EH (cell line): ENCODE results near the gene GGT7.
"Not testable (repeated sequence)": the region's sequence is repeated elsewhere in the genome, so short reads cannot be mapped to it uniquely, and the experiment has no call there.

Source experiments
- DNase-seq: peaks from one replicate; pipeline ENCODE4 v3.0.0-alpha.2; 2015; ENCODE audit warnings: low read depth

The GGT7 gene

DNA sequence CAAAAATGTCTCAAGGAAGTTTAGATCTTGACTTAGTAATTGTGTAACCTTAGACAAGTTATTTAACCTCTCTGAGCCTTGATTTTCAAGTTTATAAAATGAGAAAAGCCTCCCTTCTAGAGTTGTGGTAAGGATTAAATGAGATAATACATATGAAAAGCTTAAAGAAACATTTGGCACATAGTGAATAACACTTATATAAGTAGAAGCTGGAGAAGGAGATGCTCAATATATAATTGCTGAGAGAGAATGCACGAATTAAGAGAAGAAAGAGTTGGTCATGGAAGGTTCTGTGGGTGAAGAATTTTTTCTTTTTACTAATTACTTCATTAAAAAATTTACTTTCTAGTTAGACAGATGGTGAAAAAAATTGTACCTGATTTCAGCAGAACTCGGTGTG is 9.0 kb upstream of the GGT7 start:
- no peak for DNase-seq

GRCh38 chr20:34880971-34881370 is 8.3 kb upstream of the GGT7 start:
- DNase-seq, result not testable (repeated sequence)

- DNase-seq, result no peak
These were observed 7.7 kb upstream of the GGT7 start for GRCh38 chr20:34880215-34880850.

DNA sequence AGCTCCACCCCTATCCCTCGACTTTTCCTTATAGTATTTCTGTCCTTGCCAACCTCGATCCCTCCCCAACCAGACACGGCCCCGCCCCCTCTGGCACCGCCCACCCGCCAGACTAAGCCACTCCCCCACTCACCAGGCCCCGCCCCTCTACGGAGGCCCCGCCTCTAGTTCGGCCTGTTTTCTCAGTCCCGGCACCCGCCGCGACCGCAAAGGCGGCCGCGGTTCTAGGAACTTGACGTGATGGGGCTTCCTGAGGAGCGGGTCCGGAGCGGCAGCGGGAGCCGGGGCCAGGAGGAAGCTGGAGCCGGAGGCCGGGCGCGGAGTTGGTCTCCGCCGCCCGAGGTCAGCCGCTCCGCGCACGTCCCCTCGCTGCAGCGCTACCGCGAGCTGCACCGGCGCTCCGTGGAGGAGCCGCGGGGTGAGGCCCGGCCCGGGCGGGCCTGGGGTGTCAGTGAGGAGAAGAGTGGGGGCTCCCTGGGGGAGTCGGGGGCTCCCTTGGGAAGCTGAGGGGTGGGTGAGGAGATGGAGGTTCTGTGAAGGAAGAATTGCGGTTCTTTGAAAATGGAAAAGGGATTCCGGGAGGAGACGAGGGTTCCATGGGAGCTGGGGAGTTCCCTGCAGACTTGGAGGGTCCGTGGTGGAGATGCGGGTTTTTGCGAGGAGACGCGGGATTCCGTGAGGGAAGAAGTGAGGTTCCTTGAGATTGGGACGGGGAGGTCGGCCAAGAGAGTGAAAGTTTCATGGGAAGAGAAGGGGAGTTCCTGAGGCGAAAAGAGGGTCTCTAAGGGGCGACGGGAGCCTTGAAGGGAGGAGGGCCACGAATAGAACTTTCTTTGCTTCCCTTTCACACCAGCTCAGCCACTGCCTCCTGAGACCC is 4.0 kb upstream of the GGT7 start, which contains the start of gene ACSS2:
ACSS2 (plus strand) TSS at position 207 of the 877 bp plus-strand sequence; CDS start at position 241, 34 bp downstream.
- DNase-seq, result no peak

DNA sequence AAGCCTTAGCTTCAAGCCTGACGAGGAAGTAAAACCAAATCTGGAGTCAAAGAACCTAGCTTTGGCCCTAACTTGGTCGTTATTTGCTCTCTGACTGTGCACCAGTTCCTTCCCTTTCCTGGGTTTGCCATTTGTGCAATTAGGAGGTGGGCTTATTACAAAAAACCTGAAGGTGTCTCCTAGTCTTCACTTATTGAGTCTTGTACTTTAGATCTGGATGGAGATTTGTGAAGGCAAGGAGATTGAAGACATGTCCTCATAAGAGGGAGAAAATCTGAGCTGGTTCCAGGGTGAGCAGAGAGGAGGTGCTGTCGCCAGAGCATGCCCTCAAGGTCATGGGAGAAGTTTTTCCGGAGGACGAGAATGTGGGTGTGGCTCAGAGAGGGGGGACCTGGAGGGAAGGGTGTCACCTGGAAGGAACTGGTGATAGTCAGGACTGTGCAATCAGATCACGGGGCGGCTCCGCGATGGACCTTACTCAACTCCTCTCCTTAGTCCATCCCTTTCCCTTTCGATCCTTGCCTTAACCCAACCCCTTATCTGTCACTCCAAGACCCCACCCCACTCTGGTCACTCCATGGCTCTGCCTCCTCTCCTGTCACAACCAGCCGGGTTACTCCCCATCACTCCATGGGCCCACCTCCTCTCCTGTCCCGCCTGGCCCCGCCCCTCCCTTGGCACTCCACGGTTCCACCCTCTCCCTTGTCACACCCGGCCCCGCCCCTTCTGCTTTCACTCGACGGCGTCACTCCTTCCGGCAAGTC is 3.2 kb upstream of the GGT7 start:
- peak; percentile 98 for DNase-seq

- DNase-seq, result peak; percentile 89
These were observed 1.5 kb upstream of the GGT7 start for GRCh38 chr20:34874094-34874654.

GRCh38 chr20:34873583-34874093 is 982 bp upstream of the GGT7 start:
- no peak for DNase-seq

GRCh38 chr20:34871966-34872621 is 562 bp downstream of the GGT7 start:
- DNase-seq, result peak; percentile 20

DNA sequence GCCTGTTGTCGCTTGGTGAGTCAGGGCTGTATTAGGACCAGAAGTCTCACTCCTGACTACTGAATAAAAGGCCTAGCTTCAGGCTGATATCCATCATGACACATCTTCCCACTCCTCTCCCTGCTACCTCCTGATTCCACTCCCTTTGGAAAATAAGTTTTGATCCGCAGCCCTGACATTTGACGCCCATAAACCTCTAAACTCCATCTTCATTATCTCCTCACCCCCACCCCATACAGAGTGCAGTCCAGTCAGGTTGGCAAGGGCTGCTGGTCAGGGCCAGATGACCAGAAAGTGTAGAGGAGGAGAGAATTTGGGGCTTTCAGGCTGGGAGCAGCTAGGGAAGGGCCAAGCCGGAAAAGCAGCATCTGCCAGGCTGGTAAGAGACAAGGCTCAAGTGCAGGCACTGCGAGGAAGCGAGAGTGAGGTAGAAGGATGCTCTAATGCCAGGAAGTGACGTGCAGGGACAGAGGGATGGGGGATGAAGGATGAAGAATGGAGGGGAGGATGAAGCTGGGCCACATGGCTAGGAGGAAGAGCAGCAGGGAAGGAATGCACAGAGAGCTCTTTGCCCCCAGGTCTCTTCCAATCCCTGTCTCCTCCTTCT is 1.2 kb downstream of the GGT7 start:
- no peak for DNase-seq

DNA sequence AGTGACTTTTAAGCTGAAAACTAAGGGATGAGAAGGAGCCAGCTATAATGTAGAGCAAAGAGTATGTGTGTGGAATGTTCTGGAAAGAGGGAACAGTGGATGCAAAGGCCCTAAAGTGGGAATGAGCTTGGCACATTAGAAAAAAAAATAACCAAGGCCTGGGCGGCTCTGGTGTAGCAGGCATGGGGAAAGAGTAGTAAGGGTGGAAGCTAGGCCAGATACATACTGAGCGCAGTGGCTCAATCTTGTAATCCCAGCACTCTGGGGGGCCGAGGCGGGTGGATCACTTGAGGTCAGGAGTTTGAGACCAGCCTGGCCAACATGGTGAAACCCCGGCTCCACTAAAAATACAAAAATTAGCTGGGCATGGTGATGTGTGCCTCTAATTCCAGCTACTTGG is 8.4 kb downstream of the GGT7 start:
- DNase-seq, result no peak

GRCh38 chr20:34863421-34863965 is 9.2 kb downstream of the GGT7 start:
- no peak for DNase-seq

DNA sequence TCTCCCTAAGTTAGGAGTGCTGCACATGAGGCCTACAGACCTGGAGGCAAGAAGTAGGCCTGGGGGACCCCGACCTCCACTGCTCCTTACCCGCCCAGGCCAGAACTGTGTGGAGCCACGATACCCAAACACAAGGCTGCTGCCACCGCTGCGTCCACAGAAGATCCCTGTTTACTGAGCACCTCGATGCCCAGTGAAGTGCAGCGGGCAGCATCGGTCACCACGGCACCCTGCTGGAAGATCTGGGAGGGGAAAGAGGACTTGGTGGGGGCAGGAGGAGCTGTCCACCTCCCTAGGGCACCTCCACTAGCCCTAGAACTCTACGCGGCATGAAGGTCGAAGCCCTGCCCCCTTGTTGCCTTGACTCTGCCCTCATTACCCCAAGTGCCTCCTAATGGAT is 9.9 kb downstream of the GGT7 start:
- no peak for DNase-seq

GRCh38 chr20:34861386-34862084 is 11.1 kb downstream of the GGT7 start:
- no peak for DNase-seq

GRCh38 chr20:34859826-34860545 is 12.7 kb downstream of the GGT7 start:
- no peak for DNase-seq

- no peak for DNase-seq
These were observed 13.3 kb downstream of the GGT7 start for GRCh38 chr20:34859367-34859766.

DNA sequence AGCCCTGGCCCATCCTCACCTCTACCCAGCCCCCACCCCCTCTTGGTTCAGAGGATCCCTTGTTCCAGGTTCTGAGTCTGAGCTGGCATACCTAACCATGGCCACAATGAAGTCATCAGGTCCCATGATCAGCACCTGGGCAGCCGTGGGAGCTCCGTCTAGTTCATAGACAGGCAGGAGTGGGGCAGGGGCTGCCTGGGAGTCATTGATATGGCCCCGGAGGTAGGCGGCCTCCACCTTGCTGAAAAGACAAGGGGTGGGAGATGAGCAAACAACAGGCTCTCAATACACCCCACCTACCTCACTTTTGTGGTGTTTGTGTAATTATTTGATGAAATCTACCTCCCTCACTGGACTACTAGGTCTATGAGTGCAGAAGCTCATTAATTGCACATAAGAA is 20.4 kb downstream of the GGT7 start:
- no peak for DNase-seq

DNA sequence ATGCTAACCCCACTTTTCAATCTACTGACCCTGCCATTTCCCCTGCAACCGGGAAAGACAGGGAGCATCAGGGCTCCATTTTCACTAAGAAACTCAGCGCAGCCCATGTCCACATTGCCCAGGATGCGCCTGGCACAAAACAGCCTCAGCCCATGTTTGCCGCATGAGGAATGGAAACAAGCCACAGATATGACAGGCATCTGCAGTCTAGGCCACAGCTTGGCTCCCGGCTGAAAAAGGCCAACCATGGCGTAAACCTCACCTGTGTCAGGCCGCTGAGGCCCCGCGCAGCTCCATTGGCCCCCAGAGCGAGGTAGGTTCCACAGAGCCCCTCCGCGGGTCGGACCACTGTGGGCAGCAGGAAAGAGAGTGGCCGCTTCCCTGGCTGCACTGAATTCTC is 21.7 kb downstream of the GGT7 start:
- DNase-seq, result no peak

DNA sequence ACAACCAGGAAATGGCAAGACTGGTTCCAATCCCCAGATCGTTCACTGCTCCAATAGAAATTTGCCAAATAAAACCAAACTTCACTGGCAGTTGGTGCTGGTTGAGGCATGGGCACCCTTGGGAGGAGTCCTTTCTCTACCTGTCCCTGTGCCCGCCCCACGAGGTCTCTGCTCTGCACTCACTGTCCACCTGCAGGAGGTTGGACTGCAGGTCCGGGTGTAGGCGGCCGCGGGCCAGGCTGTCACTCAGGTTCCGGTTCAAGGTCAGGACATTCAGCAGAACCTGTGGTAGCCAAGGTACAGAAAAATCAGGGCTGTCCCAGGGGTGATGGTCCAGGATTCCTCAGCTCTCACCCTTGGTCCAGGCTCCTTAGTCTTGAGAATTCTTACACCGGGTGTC is 22.9 kb downstream of the GGT7 start:
- no peak for DNase-seq

GRCh38 chr20:34848597-34848996 is 24.1 kb downstream of the GGT7 start:
- DNase-seq, result no peak

DNA sequence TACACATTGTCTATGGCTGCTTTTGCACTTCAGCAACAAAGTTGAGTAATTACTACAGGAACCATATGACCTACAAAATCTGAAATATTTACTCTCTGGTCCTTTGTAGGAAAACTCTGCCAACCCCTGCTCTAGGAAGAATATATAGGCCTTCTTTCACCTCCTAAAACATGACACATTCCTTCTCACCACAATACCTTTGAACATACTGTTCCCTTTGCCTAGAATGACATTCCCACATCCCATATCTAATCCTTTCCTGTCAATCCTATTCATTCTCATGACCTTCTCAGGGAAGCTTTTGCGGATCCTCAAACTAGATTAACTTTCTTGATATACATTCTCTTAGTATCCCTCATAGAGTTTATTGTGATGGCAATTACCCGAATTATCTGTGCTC is 29.2 kb downstream of the GGT7 start:
- DNase-seq, result no peak
